Measurements from ENCODE around the gene MAP4K3.
A peak's percentile ranks its signal among the peaks of the same experiment; 100 is the strongest.

MAP4K3 gene

DNA sequence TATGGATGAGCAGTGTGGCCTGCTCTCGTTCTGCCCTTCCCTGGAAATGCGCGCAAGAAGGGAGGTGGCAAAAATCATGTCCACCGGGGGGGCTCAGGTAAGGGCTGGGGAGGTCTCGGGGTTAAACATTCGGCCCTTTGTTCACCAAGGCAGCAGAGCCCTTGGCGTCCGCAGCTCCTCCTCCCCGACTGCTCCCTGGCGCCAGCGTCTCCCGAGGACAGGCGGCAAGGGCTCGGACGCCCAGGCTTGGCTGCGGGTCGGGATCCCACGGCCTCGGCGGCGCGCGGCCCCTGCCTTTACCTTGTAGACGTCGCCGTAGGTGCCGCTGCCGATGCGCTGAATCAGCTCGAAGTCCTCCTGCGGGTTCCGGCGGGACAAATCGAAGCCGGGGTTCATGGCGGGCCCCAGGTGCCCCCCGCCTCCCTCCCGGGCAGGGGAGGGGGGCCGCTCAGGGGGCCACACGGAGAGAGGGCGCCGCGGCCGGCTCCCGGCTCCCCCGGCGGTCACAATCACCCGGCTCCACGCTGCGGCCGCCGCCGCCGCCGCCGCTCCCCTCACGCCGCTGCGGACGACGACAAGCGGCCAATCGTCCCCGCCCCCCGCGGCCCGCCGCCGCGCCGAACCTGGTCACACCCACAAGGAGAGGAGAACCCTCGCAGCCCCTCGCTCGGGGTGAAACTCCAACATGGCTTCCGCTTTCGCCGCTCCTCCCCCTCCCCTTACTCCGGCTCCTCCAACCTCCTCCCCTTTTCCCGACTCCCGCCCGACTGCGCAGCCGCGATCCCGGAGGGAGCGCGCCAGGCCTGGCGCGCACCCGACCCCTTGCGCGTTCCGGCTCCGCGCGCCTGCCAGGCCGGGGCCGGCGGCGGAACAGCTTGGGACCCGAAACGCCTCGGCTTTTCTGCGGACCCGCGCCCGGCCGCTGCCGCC lies at the start of gene MAP4K3:
MAP4K3 (minus strand) TSS at position 694 of the 930 bp plus-strand sequence; CDS start at position 396, 298 bp downstream.
- DNase-seq = peak; percentile 95

DNA sequence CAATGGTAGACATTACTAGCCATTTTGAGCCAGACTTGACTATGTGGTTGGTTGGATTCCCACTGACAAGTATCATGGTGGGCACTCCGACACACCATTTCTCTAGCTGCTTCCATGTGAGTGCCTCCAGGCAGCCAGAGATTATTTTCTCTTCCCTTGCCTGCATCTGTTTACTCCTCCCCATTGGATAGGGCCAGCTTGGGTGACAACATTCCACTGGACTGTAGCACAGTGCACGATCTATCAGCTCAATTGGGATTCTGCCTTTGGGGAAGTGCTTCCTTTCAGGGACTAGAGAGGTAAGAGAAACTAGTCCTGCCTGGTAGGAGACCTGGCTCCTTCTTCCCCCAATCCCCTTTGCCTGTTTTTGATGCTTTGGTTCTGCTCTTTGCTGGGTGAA lies 49.0 kb upstream of the MAP4K3 start:
- no peak for DNase-seq

DNA sequence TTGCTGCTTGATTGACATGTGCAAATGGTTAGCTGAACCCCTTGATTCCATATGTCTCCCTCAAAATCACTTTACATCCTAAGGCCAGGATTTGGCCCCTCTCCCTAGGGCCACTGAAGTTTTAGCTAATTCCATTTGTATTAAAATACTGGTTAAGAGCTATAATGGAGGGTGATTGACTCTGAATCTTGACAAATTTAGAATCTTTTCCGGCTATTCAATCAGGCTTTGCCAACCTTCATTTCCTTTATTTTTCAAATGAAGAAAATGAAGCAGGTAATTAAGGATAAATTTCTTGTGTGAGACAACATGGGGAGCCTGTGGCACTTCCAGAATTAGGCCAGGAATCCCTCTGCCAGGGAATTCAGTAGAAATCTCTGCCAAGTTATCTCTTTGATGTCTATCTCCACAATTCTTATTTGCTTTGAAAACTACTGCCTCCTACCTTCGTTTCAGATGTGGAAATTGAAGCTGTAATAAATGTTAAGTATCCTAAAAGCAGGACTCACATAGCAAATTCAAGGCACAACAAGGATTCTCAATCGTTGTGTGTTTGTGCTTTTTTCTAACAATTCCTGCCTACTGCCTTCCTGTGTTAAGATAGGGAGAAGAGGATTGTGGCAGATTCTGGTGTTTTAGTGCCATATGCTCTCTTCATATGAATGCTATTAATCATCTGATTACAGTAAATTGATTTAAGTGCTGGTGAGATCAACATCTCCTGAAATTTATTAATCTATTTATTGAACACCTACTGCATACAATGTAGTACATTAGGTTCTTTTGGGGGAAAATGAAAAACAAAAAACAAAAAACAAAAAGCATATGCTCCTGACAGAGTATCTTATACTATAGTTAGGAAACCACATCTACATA lies 47.8 kb upstream of the MAP4K3 start:
- no peak for DNase-seq

DNA sequence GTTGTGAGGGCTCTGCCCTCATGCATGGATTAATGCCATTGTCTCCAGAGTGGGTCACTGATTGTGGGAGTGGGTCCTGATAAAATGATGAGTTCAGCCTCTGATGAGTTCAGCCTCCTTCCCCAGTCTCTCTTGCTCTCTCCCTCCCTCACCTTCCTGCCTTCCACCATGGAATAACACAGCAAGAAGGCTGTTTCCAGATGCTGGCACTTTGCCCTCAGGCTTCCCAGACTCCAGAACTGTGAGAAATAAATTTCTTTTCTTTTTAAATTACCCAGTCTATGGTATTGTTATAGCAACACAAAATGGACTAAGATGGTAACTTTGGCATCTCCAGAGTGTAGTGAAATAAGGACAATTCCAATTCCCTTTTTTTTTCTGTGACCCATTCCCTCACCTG lies 47.1 kb upstream of the MAP4K3 start:
- DNase-seq = no peak

DNA sequence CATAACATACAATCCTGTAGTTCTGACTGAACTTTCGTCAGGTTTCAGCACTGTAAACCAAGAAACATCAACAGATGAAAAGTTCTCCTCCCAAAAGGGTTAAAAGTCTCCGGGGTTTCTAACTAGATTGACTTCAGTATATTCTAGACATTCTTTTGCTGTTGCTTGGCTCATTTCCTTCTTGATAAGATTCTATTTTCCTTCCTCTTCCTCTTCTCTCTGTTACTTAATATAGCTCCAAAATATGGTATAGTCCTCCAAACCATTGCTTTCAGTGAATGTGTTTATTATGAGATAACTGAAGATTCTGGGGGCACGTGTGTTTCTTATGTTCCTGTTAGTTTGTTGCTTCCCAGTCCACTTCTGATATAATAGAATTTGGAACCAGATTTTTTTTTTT lies 46.4 kb upstream of the MAP4K3 start:
- DNase-seq = no peak

DNA sequence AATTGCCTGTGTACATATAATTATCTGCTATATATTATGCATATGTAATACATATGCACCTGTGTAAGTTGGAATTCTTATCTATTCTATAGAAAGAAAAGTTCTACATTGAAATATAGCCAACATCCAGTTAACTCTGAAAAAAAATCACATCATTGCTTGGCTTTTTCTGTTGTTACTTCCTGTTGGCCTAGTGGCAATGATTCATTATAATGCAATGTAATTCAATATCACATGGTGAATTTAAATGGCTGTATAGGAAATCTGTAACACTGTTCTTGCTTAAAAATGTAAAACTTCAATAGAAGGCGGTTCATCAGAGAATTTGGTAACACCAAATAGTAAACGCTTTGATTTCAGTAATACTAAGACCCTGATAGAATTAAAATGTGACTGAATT lies 44.5 kb upstream of the MAP4K3 start:
- no peak for DNase-seq

DNA sequence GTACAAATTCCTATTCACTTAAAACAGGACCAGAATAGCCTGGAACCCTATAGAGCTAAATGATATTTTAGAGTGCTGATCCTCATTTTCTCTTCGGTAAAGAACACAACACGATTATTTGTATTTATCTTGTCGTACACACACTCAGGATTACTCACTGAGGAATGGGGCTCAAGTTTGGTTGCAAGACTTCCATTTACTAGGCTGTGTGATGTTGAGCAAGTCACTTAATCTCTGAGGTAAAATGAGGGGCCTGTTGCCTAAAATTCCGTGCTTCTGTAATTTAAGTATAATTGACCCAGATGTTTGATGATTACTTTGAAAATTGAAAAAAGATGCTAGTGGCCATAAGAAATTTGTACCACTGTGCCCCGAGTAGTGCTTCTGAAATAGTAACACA lies 42.6 kb upstream of the MAP4K3 start:
- DNase-seq = no peak

DNA sequence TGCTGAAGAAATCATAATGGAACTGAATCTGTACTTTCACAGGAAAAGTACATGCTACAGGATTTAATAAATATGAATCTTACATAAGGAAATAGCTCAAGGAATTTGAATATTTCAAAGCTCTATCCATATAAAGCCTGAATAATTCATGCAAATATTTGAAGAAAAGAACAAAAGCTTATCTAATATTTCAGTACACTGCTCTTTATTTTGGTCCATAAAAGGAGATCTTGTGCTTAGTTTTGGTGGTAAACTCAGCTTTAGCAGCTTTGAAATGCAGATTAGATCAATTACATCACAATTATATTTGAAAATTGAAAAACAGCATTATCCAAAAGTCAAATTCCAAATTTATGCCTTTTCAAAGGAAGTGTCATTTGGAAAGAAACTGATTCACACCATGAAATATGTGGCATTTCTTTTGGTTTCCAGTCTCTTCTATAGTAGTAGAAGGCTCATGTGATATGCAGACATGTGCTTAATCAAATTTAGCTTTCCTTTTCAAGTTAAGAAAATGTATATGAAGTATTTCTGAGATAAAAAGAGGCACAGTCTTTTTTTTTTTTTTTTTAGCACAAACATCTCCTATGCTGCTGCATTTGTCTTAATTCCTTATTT lies 42.1 kb upstream of the MAP4K3 start:
- no peak for DNase-seq

DNA sequence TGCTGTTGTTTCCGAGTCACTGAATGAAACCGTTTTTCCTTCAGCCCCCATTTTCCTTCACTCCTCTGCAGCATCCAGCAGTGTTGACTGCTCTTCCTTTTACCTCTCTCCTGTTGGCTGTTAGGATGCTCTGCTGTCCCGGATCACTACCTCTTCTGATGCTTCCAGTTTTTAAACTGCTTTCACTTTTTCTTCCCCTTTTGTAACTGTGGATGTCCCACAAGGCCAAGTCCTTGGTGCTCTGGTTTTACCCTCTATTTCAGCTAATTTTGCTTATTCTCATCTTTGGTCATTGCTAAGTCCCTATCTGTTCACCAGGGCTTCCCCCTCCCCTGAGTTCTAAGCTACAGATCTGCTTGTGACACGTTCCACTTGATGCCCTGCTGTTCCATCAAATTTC lies 39.4 kb upstream of the MAP4K3 start:
- no peak for DNase-seq

DNA sequence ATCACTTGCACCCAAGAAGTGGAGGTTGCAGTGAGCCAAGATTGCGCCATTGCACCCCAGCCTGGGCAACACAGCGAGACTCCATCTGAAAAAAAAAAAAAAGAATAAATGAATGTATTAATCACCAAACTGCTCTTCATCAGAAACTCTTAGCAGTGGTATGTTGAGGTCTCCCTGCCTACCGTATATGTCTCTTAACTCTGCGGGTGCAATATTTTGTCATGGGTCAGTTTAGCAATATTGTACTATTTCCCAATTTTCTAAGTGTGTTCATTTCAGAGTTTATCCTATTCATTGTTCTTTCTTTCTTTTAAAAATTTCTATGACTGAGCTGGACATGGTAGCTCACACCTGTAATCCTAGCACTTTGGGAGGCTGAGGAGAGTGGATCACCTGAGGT lies 37.9 kb upstream of the MAP4K3 start:
- DNase-seq = no peak

DNA sequence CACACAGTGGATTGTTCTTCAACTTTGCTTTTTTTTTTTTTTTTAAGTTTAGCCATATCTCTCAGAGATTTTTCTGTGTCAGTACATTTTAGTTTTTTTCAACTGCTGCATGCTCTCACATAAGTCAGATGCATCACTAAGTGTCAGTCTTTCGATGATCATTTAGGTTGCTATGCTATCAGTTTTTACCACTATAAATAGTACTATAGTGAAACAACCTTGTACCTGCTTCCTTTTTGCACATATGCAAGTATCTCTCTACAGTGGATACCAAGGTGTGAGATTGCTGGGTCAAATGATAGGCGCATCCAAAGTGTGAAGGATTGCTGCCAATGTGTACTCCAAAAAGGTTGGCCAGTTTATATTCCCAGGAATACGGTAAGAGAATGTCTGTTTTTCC lies 33.5 kb upstream of the MAP4K3 start:
- DNase-seq = no peak

DNA sequence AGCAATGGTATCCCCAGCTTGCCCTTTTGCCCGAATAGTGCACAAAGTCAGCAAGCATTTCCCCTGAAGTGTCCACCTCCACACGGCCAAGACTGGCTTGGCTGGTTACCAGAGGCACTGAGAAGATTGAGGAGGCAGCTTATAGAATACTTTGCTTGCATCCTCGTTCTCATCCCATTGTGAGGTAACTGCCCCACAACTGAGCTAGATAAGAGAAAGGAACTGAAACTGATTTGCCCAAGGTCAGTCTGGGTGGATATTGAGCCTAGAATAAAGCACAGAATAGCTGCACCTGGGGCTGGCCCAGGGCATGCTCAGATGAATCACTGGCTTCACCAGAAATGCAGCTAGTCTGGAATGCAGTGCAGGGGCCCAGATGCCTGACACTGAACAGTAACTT lies 32.7 kb upstream of the MAP4K3 start:
- no peak for DNase-seq

DNA sequence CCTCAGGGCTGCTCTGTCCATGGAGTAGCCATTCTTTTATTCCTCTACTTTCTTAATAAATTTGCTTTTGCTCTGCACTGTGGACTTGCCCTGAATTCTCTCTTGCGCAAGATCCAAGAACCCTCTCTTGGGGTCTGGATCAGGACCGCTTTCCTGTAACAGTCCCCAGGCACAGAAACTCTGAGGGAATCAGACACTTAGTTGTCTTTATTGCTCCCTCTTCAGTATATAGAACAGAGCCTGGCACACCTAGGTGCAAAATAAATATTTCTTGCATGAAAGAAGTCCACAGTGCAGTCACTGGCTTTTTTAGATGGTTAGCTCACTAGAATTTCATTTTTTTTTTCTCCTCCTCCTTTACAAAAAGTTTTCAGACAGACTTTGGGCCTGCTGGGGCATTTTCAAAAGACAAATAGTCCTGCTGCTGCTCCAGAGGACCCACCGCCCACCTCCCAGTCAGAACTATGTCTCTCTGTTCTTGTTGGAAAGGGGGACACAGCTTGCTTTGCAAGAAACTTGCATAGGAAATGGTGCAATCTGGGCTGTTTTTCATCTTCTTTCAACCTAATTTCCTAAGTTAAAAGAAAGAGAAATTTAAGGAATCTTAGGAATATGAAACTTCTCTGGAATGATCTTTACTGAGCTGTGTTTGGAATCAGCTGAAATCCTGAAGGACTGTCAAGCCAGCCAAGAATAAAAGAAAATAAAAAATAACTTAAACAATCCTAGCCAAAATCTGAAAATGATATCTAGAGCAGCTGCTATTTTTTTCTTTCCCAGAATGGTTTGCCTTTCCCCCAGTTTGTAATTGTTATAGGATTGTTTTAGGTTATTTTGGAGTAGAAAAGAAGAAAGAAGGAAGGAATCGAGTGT lies 31.7 kb upstream of the MAP4K3 start:
- no peak for DNase-seq

DNA sequence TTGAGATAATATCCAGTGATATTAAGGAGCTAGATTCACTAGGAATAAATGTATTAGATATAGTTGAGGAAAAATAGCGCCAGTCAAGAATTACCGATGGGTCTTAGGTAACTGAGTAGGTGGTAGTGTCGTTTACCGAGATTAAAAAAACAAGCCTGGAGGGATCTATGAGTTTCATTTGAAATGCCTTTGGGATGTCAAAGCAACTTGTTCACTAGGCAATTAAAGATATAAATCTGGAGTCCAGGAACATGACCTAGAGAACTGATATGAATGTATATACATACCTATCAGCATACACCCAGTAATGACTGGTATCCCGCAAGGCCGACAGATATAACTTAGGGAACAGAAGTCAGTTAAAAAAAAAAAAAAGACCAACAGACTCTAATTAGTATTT lies 29.2 kb upstream of the MAP4K3 start:
- DNase-seq = no peak

DNA sequence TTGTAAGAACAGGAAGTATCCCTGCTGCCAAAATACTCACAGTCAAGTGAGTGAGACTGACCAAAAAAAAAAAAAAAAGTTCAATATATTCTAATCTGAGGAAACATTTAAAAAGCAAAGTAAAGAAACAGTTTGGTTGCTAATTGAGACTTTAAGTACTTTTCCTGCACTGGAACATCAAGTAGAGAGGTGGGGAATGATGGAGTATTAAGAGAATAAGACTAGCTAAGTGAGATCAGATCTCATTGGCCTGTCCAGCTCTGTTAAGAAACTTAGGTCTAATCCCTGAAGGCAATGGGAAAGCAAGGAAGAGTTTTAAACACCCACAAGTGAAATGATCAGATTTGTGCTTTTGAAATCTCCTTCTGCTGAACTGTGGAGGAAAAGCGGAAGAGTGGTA lies 27.8 kb upstream of the MAP4K3 start:
- no peak for DNase-seq

DNA sequence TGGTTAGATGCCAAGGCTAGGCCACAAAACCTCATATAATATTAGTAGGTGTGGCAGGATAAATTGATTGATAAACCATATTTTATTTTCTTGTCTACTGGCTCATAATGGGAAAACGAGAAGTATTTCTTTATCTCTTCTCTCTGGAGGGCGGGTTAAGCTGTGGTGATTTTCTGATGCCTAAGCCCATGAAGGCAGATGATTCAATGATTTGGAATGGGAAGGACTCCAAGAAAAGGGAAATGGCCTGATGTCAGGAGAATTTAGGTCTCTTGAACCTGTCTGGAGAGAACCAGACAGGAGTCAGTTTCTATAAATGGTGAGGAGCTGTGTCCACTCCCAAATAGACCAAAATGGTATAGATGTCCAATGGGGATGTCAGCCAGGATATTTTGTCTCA lies 18.7 kb upstream of the MAP4K3 start:
- no peak for DNase-seq

DNA sequence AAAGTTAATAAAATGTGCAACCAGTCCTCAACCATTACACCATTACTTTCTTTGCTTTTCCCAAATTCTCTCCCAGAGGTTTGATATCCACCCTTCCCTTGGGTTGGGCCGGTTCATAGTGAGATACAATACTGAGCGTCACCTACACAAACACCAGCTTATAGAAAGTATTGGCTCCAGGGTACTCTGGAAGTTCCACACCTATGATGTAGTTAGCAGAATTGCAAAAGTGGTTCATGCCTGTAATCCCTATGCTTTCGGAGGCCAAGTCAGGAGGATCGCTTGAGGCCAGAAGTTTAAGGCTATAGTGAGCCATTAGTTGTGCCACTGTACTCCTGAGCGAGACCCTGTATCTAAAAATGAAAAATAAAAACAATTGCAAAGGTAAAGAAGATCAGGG lies 15.3 kb upstream of the MAP4K3 start:
- no peak for DNase-seq

DNA sequence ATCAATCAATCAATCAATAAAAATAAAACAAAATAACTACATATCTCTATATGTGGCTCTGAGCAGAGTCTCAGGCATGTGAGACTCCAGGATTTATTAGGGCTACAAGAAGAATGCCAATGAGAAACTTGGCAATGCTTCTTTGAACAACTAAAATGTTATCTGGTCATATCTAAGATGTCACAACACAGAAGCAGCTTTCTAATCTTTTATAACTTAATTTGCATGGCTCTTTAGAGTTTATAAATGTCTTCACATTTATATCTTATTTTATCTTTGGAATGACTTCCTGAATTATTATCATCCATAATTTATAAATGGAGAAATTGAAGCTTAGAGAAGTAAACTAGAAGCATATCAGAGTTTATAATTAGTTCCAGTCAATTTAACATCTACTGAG lies 14.9 kb upstream of the MAP4K3 start:
- no peak for DNase-seq

DNA sequence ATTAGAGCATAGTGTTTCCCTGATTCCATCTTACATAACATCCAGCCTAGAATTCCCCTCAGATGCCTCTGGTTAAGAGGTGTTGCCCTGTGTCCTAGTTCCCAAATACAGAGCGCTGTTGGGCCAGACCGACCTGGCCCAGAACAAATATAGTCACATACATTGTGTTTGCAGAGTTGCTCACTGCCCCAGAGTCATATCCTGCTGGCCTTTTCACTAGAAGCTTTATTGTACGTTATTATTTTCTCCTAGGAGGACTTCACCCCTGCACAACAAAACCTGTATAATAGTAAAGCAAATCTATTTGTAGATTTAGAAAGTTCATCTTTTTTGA lies 11.1 kb upstream of the MAP4K3 start:
- no peak for DNase-seq

DNA sequence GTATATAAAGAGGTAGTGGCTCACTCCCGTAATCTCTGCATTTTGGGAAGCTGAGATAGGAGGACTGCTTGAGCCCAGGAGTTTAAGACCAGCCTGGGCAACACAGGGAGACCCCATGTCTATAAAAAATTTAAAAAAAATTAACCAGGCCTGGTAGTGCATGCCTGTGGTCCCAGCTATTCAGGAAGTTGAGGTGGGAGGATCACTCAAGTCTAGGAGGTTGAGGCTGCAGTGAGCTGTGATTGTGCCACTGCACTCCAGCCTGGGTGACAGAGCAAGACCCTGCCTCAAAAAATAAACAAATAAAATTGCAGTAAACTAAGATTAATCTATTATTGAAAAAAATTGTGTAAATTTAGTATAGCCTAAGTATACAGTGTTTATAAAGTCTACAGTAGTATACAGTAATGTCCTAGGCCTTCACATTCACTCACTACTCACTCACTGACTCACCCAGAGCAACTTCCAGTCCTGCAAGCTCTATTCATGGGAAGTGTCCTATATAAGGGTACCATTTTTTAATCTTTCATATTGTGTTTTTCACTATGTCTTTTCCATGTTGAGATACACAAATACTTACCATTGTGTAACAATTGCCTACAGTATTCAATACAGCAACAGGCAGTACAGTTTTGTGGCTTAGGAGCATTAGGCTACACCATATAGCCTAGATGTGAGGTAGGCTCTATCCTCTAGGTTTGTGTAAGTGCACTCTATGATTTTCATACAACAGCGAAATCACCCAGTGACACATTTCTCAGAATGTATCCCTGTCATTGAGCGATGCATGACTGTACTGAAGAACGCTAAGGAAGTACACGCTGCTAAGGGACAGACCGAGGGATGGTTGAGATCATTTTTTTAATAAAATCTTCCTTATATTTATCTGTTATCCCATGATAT lies 10.4 kb upstream of the MAP4K3 start:
- DNase-seq = no peak

DNA sequence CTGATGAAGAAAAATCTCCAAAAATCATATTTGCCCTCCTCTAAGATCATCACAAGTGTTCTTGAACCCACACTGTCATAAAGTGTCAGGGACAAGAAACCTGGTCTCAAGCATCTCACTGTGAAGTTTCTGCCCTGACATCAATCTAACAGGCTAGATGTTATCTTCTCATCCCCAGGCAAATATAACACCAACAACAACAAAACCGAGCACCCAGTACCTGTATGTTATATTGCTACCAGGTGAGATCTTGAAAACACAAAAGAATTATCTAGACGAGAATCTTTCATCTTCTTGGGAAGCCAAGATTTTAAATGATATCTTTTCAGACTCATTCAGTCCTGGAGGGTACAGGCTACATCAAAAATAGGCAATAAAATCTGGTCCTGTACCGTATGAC lies 8.8 kb upstream of the MAP4K3 start:
- DNase-seq = no peak

DNA sequence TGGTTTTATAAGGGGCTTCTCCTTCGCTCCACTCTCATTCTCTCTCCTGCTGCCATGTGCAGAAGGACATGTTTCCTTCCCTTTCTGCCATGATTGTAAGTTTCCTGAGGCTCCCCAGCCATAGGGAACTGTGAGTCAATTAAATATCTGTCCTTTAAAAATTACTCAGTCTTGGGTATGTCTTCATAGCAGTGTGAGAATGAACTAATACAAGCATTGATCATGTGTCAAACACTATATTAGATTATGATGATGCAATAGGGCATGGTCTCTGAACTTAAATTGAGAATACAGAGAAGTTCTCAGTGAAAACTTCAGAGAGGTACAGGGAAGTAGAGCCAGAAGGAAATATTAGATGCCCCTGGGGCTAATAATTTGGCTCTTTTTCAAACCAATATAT lies 5.9 kb upstream of the MAP4K3 start:
- no peak for DNase-seq

Measured in NCI-H2171 treated with DMSO at 0.1 percent for 48 hours (cell line).